Stomach (tissue), 9 donors: Measurements from ENCODE around the gene NDUFS8. TPM values are rescaled to one million over a fixed set of nuclear protein-coding genes. Genes with fewer than 3 reads are reported as not detected.
A peak's percentile ranks its signal among the peaks of the same experiment; 100 is the strongest.

Experiments used
- DNase-seq, 2 donors: peaks; one replicate each; pipeline versions ENCODE4 v3.0.0 to v3.0.0-alpha.2; 2013 to 2019
- H3K27ac ChIP-seq, 5 donors: fragments of 200-600 bp in 4 of 5; sonication (generic) in 4 of 5; one replicate each; pipeline ENCODE4 v1.5.1; 2013 to 2019; ENCODE audit warnings: mild to moderate bottlenecking in 1 of 5, moderate library complexity in 1 of 5
- H3K27me3 ChIP-seq, 3 donors: fragments of 200-600 bp; sonication (generic); one replicate each; pipeline ENCODE4 v1.5.1; 2017 to 2019; ENCODE audit warnings: mixed run types in 1 of 3
- H3K36me3 ChIP-seq, 4 donors: fragments of 200-600 bp; sonication (generic); 1 replicate in 3 of 4; 2 replicates in 1 of 4; pipeline ENCODE4 v1.5.1; 2016 to 2019
- H3K4me1 ChIP-seq, 4 donors: fragments of 200-600 bp; sonication (generic); one replicate each; pipeline ENCODE4 v1.5.1; 2016 to 2019
- H3K4me3 ChIP-seq, 4 donors: fragments of 200-600 bp; sonication (generic) in 3 of 4; one replicate each; pipeline ENCODE4 v1.5.1; 2016 to 2019; ENCODE audit warnings: mild to moderate bottlenecking in 1 of 4
- H3K9me3 ChIP-seq, 4 donors: fragments of 200-600 bp; sonication (generic); one replicate each; pipeline ENCODE4 v1.5.1; 2016 to 2019
- CTCF ChIP-seq, 7 experiments: fragments of 450-650 bp in 4 of 7; fragments of 200-600 bp in 3 of 7; sonication (generic) in 3 of 7; IDR thresholded peaks; one replicate each; pipeline ENCODE4 v1.5.1; 2016 to 2019; ENCODE audit warnings: antibody characterized with exemption in 7 of 7, control low read depth in 2 of 7, mild to moderate bottlenecking in 1 of 7
- EP300 ChIP-seq: sonication (generic); formaldehyde crosslinking; IDR thresholded peaks from one replicate; pipeline ENCODE4 v1.6.1; 2017; ENCODE audit warnings: antibody characterized with exemption
- POLR2A ChIP-seq, 4 donors: fragments of 450-650 bp; IDR thresholded peaks; one replicate each; pipeline ENCODE4 v1.6.1; 2016; ENCODE audit warnings: antibody characterized with exemption in 4 of 4, control low read depth in 2 of 4, mild to moderate bottlenecking in 1 of 4, moderate library complexity in 1 of 4
- POLR2AphosphoS5 ChIP-seq, 3 donors: sonication (generic); formaldehyde crosslinking; IDR thresholded peaks; one replicate each; pipeline ENCODE4 v1.6.1; 2016; ENCODE audit warnings: antibody characterized with exemption in 3 of 3
- WGBS, 5 donors: extraction: QIAGEN DNeasy Blood & Tissue Kit in 3 of 5; methylation state at CpG; one replicate each; pipeline versions ENCODE4 v1.1.5 to v1.1.7; 2013 to 2018; 5-methylcytosine and 5-hydroxymethylcytosine counted together
- intact Hi-C: fragments of 100-400 bp; cut with DNase I; formaldehyde crosslinking; loops from one replicate; pipeline ENCODE4 v1.15.1; 2023; ENCODE audit warnings: low total_unique reads
- polyA plus RNA-seq, 3 donors: library from polyadenylated mRNA; stranded (reverse); fragments of 200-250 nt; gene quantifications; one replicate each; pipeline ENCODE4 v1.2.3, GENCODE V29; 2013
- total RNA-seq, 5 donors: library from RNA; depleted of rRNA; stranded (reverse); fragments of >200 nt; gene quantifications; one replicate each; pipeline versions ENCODE4 v1.1.0 to v1.2.3, GENCODE V29; 2014 to 2016
- donor health status: healthy with polysubstance abuse.
- donor health status: Bipolar disorder and iron deficiency.
- donor health status: healthy.

NDUFS8 gene
- total and polyA plus RNA-seq, 8 donors = 52.0 to 310 (median 161) TPM

- Histone ChIP-seq H3K27me3 (no peaks in the 10 kb centered on the region), H3K36me3 (peaks cover 20 to 55% (median 51%) of the 10 kb centered on the region in 4 donors), H3K27ac (peak overlapping the region; percentile 87 to 93 (median 91)), H3K4me1 (peaks cover 55 to 89% (median 75%) of the 10 kb centered on the region in 4 donors), H3K9me3 (no peaks in the 10 kb centered on the region), H3K4me3 (peak overlapping the region; percentile 54 to 76 (median 70))
- intact Hi-C loops = no loop called here
- peak in 1 of 2 donors; percentile 61 for DNase-seq
- TF ChIP-seq POLR2AphosphoS5 (IDR thresholded peaks at IDR 0.05) = no peak
- WGBS, 5 donors = 11 to 26% (median 17%) methylated on average over 7 to 10 of the region's 10 CpGs
These were observed 9.1 kb downstream of the NDUFS8 start for GRCh38 chr11:68039526-68040086.

- peak; percentile 75 to 91 for DNase-seq
- H3K9me3 ChIP-seq = no peaks in the 10 kb centered on the region
- H3K27me3 ChIP-seq = no peaks in the 10 kb centered on the region
- peaks cover 28 to 56% (median 51%) of the 10 kb centered on the region in 4 donors for H3K36me3 ChIP-seq
- H3K4me3 ChIP-seq = peak overlapping the region; percentile 54 to 76 (median 70)
- H3K27ac ChIP-seq = peak overlapping the region; percentile 87 to 93 (median 91)
- intact Hi-C loops = no loop called here
- peaks cover 55 to 88% (median 75%) of the 10 kb centered on the region in 4 donors for H3K4me1 ChIP-seq
- 4 to 8% (median 7%) methylated on average over 19 to 22 of the region's 22 CpGs for WGBS, 5 donors
- TF ChIP-seq CTCF (IDR thresholded peaks at IDR 0.05) (no peak), POLR2AphosphoS5 (IDR thresholded peaks at IDR 0.05) (peak in 2 of 3 donors; percentile 55)
These were observed 9.8 kb downstream of the NDUFS8 start for GRCh38 chr11:68040101-68040956.

GRCh38 chr11:68040957-68041591 lies 10.6 kb downstream of the NDUFS8 start:
- WGBS, 5 donors = 60 to 78% (median 65%) methylated on average over 17 to 23 of the region's 23 CpGs
- intact Hi-C loops = no loop called here
- Histone ChIP-seq H3K4me1 (peaks cover 55 to 82% (median 73%) of the 10 kb centered on the region in 4 donors), H3K27ac (peak overlapping the region; percentile 87 to 93 (median 91)), H3K9me3 (no peaks in the 10 kb centered on the region), H3K4me3 (peak overlapping the region; percentile 54 to 76 (median 70)), H3K36me3 (peaks cover 33 to 56% (median 54%) of the 10 kb centered on the region in 4 donors), H3K27me3 (no peaks in the 10 kb centered on the region)
- no peak for DNase-seq
- TF ChIP-seq CTCF (IDR thresholded peaks at IDR 0.05) = no peak
- TF ChIP-seq POLR2A (IDR thresholded peaks at IDR 0.05) = no peak
- TF ChIP-seq EP300 = no peak
- no peak for TF ChIP-seq POLR2AphosphoS5 (IDR thresholded peaks at IDR 0.05)

- H3K4me1 ChIP-seq = peaks cover 49 to 75% (median 67%) of the 10 kb centered on the region in 4 donors
- peak overlapping the region in 2 of 4 donors; percentile 54 to 69 for H3K4me3 ChIP-seq
- no peak for TF ChIP-seq POLR2AphosphoS5 (IDR thresholded peaks at IDR 0.05)
- no peak for DNase-seq
- H3K36me3 ChIP-seq = peaks cover 40 to 56% (median 54%) of the 10 kb centered on the region in 4 donors
- H3K9me3 ChIP-seq = no peaks in the 10 kb centered on the region
- 78 to 86% (median 81%) methylated on average over 9 to 12 of the region's 12 CpGs for WGBS, 5 donors
- H3K27me3 ChIP-seq = no peaks in the 10 kb centered on the region
- H3K27ac ChIP-seq = peak overlapping the region; percentile 87 to 93 (median 91)
- intact Hi-C loops = no loop called here
These were observed 11.2 kb downstream of the NDUFS8 start for GRCh38 chr11:68041617-68042218.
